GM19397 (cell line): ENCODE results near the gene C20orf96.

Source experiments
- ATAC-seq: cut with Tn5 transposase; IDR thresholded peaks from one replicate; pipeline ENCODE4 v1.9.1; 2021; ENCODE audit warnings: mild to moderate bottlenecking, moderate library complexity; ENCODE audit not compliant: unreplicated experiment

The C20orf96 gene

DNA sequence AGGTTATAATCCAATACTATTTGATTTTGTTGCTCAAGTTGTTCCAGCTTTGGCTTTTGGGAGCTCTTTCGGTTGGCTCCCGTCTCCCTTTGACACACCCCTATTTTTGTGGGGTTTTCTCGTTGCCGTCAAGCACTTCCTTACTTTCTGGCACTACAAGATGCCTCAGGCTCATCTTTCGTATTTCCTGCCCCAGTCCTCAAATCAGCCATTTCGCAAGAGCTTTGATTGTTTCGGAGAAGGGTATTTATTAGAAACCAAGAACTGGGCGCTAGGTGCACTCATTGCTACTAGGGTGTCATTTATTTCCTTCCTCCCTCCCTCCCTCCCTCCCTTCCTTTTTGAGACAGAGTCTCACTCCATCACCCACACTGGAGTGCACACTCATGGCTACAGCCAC lies 21.5 kb upstream of the C20orf96 start:
- no peak for ATAC-seq

DNA sequence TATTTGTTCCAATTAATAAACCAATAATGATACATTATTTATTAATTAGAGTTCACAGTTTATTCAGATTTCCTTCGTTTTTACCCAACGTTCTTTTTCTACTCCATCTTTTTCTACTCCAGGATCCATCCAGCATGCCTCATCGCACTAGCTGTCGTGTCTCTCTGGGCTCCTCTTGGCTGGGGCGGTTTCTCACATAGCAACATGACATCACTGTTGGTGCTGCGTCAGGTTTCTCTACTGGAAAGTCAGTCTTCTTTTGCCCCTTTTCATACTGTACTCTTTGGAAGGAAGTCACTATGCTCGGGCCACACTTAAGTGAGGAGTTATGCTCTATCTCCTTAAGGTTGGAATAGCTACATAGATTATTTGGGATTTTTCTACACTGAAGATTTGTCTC lies 21.1 kb upstream of the C20orf96 start:
- ATAC-seq, result no peak

DNA sequence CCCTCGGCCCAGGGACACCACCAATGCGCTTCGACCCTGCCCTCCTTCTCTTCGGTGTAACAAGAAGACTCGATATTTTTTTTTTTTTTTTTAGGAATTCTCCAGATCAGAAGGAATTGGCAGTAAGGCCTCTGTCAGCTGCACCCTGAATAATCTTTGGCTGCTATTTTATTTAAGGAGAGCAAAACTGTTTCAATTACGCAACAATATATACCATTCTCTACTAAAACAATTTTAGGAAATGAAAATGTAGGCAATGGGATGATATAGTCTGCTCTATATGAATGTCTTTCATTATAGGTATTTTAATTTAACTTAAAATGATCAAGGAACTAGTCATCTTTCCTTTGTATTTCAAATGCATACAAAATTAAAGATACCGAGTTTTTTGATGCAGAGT lies 20.1 kb upstream of the C20orf96 start:
- ATAC-seq, result no peak

DNA sequence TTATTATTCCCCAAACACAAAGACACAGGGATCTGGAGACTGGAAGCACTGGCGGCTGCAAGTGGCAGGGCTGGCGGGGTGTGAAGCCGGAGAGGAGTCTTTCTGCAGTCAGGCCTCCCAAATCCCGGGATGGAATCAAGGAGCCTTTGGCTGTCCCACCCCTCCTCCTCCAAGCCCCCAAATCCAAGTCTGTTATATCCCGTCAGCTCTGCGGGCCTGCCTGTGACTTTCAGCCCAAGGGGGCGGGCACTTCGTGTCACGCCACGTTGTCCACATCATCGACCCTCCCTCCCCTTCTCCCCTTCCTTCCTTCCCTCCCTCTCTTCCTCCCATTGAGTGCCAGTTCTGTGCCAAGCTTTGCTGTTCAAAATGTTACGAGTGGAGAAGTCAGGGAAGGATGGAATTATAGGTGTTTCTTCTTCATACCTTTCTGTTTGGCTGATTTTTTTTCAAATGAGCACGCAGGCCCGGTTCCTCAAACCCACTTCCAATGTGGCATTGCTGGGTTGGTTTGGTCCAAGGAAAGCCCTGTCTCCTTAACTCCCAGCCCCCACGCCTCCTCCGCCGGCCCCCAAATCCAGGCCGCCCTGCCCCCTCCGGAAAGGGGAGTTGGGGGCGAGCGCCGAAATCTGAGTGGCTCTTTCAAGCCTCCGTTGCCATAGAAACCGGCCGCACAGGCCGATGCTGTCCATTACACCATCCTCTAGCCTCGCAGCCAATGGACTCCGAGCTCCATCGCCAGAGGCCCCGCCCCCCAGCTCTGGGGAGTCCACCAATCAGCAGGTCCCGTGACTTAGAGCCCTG lies 19.5 kb upstream of the C20orf96 start:
- peak; percentile 99 for ATAC-seq

DNA sequence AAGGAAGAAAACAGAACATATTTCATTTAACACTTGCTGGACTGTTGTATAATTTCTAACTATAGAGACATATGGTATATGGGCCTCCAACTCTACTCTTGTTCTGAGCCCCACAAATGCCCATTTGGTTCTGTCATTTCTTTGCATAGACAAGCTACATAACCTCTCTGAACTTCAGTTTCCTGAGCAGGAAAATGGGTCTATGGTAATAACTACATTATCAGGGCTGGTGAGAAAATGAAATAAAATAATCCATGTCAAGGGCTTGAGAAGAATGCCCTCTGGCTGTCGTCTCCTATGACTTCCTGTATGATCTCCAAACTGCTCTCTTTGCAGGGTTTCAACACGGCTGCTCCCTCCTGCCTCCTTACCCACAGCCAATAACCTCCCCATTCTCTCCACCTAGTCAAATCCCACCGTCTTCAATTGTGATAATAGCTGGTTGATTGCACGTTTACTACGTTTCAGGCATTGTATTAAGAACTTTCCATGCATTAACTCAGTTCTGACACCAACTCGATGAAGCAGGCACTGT lies 18.8 kb upstream of the C20orf96 start:
- ATAC-seq, result no peak

DNA sequence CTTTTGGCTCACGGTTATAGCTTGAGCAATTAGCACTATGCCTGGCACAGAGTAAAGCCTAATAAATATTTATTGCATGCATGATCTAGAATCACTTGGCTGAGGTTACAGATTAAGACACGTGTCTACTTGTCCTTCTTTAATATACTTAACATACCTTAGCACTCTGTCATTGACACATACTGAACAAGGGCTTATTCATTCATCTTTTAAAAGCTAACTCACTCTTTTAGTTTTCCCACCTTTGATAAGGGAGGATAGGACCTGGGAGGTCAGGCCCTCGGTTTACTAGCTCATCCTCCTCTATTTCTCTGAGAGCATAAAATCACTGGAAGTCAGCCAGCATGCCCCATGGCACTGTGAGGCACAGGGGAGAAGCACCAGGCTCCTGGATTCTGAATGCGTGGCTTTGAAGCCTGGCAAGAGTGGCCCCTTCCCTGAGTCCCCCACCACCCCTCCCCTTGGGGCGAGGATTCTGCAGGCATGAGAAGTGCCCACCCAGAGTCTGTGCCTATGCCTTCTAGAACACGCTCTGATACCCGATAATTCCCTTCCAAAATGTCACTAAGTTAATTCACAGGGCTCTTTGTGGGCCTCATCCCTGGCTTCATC lies 18.0 kb upstream of the C20orf96 start:
- no peak for ATAC-seq

DNA sequence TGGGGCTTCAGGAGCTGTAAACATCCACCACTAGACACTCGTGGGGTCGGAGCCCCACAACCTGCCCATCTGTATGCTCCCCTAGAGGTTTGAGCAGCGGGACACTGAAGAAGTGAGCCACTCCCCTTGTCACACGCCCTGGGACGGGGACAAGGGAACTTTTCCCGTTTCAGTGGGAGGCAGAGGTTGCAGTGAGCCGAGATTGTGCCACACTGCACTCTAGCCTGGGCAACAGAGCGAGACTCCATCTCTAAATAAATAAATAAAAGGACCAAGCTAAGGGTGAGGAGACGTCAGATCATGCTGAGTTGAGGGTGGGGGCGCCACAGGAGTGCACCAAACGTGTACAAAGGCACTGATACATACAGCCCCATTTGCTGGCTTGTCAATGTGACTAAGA lies 15.2 kb upstream of the C20orf96 start:
- ATAC-seq, result no peak

DNA sequence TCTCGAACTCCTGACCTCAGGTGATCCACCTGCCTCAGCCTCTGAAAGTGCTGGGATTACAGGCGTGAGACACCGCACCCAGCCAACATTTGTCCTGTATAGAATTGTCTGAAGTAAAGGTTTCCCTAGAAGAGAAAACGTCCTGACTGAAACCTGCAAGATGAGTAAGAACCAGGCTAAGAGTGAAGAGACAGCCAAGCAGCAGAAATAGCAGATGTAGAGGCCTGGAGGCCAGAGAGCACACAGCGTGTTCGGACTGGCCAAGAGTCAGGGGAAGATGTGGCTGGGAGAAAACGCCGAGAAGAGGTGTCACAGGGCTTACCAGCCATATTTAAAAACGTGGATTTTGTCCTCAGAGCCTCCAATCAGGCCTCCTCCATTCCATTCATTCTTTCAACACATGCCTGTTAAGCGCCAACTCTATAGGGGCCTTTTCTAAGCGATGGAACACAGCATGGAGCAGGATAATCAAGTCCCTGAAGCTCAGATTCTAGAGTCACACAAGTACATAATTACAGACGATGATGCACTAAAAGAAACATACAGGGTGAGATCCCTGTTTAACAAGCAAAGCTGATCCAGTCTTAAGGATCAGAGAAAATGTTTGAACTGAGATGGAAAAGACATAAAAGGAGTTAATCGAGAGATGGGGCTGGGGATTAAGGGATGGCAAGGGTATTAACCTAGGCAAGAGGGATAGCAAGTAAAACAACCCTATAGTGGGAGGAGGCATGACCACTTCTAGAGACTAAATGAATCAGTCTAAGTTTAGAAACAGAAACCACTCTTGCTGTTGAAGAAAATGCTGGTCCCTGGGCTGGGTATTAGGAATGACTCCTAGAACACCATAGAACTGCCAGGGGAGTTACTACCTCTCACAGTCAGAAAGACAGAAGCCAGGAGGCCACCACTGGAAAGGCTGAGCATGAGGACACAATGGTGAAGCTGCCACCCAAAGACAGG lies 11.6 kb upstream of the C20orf96 start:
- ATAC-seq, result no peak

DNA sequence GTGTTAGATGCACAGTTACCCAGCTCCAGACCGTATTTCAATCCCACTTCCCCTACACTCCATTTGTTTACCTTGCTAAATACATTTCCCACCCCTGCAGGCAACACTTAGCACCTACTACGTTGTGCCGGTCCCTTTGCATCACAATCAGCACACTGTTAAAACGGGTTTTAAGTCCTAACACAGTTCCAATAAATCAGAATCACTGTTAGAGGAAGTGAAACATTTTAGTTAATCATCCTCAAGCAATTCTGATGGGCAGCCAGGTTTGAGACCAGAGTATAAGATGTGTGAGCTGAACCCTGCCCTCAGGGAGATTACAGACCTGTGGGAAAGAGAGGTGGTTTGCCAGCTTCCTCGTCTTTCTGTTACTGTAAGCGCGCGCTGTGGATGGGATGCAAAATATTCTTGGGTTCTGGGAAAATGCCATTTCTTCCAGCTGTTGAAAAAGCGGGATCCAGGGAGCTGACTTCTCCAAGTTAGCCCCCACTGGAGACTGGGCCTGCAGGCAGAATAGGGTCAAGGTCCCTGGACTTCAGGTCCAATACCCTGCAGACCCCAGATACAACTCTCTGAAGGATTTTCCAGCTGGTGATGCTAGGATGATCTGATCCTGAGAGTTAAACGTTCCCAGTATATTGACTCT lies 9.9 kb upstream of the C20orf96 start:
- no peak for ATAC-seq

DNA sequence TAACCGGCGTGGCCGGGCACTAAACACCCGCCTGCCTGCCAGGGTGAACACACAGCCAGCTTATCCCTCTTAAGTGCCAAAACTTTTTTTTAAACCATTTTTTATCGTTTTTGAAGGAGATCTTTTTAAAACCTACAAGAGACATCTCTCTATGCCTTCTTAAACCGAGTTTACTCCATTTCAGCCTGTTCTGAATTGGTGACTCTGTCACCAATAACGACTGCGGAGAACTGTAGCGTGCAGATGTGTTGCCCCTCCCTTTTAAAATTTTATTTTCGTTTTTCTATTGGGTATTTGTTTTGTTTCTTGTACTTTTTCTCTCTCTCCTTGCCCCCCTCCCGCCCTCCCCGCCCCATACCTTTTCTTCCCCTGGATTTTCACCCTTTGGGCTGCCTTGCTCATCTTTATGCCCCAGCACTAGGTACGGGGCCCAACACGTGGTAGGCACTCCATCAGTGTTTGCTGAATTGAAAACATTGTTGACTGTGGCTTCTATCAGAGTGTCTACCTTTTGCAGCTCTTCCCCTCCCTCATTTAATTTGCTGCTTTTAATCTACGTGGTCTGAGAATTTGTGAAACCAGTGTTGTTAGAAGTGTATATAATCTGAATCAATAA lies 8.3 kb upstream of the C20orf96 start:
- no peak for ATAC-seq

DNA sequence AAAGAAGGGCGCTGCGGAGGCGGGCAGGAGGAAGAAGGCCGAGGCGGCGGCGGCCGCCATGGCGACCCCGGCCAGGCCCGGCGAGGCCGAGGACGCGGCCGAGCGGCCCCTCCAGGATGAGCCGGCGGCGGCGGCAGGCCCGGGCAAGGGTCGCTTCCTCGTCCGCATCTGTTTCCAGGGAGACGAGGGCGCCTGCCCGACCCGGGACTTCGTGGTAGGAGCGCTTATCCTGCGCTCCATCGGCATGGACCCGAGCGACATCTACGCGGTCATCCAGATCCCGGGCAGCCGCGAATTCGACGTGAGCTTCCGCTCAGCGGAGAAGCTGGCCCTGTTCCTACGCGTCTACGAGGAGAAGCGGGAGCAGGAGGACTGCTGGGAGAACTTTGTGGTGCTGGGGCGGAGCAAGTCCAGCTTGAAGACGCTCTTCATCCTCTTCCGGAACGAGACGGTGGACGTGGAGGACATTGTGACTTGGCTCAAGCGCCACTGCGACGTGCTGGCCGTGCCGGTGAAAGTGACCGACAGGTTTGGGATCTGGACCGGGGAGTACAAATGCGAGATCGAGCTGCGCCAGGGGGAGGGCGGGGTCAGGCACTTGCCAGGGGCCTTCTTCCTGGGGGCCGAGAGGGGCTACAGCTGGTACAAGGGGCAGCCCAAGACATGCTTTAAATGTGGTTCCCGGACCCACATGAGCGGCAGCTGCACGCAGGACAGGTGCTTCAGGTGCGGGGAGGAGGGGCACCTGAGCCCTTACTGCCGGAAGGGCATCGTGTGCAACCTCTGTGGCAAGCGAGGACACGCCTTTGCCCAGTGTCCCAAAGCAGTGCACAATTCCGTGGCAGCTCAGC lies 7.6 kb upstream of the C20orf96 start:
- peak; percentile 24 for ATAC-seq

DNA sequence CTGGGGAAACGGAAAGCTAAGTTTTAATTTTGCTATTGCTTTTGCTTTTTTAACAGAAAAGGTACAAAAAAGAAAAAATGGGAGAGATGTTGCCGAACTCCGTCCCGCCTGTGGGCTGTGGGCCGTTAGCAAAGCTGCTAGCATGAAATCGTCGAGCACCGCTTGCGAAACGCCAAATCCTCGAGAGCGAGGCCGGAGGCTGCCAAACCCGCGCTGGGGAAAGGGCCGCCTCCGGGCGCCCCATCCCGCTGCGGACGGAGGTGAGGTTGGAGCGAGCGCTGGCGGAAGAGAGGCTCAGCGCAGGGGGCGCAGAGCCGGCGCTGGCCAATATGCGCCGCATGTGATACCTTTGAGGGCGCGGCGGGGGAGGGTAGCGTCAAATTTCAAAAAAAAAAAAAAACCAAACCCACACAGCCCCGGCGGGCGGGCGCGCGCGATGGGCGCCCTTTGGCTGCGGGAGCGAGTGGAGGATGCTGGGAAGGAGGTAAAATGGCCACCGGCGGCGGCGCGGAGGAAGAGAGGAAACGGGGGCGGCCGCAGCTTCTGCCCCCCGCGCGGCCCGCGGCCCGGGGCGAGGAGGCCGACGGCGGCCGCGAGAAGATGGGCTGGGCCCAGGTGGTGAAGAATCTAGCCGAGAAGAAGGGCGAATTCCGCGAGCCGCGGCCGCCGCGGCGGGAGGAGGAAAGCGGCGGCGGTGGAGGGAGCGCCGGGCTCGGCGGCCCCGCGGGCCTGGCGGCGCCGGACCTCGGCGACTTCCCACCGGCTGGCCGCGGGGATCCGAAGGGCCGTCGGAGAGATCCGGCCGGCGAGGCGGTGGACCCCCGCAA lies 6.8 kb upstream of the C20orf96 start, which contains the start of gene ZCCHC3:
TSS of gene ZCCHC3 (plus strand) at position 473 of the 827 bp plus-strand sequence. CDS start at position 490, 17 bp downstream.
- peak; percentile 74 for ATAC-seq

DNA sequence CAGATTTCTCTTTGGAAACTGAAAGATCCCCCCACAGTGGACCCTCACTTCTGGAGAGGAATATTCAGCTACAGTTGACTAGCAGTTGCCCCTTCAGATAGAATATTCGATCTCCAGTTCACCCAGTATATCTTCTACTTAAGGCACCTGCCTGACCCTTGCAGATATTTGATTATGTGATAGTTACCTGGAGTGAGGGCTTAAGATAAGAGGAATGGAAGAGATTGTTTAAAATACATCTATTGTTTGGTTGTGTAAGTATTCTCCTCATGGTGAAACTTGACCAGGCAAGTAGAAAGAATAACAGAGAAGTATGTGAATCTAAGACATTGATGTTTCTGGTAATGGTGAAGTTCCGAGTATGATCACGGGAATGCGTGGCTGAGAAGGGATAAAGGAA lies 5.3 kb upstream of the C20orf96 start:
- no peak for ATAC-seq

DNA sequence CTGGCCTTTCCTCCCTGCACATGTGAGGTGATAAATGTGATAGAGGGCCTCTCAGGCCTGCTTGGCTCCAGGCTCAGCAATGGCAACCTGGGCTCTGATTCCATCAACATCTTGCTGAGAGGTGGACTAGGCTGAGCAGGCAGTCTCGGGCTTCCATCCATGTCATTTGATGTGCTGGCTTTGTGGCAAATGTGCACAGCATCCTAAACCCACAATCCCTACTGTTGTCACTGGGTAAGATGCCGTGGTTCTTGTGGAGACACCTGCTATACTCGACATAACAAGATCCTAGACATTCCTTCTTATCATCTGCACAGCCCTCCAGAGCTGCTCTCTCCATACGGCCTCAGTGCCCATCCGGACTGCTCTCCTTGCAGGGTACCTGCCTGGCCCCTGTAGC lies 4.1 kb upstream of the C20orf96 start:
- ATAC-seq, result no peak

DNA sequence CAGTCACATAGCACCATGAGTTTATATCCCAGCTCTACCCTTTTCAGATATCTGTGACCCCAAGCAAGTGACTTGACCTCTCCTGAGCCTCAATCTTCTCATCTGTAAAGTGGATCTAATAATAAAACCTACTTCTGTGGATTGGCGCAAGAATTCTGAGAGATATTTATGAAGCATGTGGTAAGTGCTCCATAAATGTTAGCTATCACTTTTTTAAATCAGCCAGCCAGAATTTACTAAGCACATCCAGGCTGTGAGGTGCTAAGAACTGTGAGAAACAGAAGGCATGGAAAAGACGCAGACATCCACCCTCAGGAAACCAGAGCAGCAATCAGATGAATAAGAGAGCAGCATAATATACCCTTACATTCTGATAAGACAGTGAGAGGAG lies 862 bp downstream of the C20orf96 start:
- no peak for ATAC-seq

DNA sequence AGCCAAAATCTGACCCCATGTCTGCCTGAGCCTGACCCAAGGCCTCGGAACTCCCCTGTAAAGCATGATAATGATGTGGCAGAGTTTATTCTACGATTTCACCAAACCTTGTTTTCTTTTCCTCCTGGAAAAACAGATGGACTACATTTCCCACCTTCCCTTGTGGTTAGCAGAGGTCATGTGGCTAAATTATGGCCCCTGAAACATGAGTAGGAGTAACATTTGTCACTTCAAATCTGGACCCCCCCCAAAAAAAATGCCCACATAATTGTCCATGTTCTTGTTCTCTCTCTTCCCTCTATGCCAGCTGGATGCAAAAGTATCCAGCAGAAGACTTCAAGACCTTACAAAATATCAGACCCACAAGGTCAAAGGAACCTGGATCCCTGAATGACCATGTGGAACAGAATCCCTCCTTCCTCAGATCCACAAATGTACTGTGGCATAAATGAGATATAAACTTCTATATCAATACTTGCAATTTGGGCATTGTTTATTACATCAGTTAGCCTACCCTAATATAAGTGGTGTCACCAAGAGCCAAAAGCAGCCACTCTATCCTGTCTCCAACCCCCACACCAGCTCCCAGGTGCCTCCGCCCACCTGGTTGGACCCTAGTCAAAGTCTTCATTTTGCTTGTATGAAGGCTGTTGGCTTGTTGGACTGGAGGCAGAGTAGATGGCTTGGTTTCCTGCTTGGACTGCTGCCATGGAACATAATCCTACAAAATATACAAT lies 1.4 kb downstream of the C20orf96 start:
- no peak for ATAC-seq

DNA sequence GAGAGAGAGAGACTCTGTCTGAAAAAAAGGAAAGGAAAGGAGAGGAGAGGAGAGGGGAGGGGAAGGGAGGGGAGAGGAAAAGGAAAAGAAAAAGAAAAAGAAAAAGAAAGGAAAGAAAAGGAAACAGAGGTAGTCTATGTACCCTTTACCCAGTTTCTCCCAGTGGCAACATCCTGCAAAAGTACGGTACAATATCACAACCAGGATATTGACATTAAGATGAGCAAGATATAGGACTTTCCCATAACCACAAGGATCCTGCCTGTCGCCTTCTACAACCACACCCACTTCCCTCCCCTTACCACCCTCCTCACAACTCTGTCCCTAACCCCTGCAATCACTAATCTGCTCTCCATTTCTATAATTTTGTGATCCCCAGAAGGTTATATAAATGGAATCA lies 4.0 kb downstream of the C20orf96 start:
- ATAC-seq, result no peak

DNA sequence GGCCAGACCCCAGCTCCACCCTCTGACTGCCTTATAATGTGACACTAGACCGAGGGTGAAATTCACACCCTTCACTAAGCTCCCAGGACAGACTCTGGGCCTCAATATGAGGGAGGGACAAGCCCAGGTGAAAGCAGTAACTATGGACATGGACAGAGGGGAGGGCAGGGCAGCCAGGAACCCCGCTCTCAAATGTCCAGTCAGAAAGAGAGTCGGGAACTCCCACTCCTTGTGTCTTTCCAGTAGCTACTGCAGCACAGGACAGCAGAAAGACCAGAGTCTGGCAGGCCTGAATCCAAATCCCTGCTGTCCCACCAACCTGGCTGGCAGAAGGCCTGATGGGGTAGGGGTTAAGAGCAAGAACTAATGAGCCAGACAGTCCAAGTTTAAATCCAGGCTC lies 6.4 kb downstream of the C20orf96 start:
- no peak for ATAC-seq
